ENCODE data around the gene POU5F1.
A peak's percentile ranks its signal among the peaks of the same experiment; 100 is the strongest.

DNA sequence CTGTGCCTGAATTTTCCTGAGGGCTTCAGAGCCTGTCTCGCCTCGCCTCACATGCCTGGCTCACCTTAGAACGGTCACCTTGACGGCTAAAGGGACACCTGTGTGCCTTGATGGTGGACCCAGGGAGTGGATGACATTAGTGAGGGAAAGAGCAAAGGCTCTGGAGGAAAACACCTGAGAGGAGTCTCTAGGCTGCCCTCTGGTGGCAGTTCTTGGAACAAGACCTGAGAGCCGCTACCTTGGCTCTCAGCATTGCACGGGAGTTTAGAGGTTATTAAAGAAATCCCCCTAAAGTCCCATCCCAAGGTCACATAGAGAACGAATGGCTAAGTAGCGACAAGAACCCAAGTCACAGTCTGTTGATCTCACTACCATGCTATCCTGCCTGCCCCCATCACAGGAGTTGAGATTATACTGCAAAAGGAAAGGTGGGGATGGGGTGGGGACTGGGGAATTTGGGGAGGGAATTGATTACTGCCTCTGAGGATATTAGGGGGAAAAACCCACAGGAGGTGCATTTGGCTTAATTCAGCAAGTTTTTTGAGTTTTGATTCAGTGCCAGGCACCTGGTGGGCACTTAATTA, 42.3 kb downstream of the POU5F1 start:
- TF ChIP-seq CTCF (IDR thresholded peaks at IDR 0.05): peak; percentile 95
- no peak for TF ChIP-seq POLR2AphosphoS5 (IDR thresholded peaks at IDR 0.05; ENCODE audit: low read depth, low read length)
- TF ChIP-seq, protein P1, sequence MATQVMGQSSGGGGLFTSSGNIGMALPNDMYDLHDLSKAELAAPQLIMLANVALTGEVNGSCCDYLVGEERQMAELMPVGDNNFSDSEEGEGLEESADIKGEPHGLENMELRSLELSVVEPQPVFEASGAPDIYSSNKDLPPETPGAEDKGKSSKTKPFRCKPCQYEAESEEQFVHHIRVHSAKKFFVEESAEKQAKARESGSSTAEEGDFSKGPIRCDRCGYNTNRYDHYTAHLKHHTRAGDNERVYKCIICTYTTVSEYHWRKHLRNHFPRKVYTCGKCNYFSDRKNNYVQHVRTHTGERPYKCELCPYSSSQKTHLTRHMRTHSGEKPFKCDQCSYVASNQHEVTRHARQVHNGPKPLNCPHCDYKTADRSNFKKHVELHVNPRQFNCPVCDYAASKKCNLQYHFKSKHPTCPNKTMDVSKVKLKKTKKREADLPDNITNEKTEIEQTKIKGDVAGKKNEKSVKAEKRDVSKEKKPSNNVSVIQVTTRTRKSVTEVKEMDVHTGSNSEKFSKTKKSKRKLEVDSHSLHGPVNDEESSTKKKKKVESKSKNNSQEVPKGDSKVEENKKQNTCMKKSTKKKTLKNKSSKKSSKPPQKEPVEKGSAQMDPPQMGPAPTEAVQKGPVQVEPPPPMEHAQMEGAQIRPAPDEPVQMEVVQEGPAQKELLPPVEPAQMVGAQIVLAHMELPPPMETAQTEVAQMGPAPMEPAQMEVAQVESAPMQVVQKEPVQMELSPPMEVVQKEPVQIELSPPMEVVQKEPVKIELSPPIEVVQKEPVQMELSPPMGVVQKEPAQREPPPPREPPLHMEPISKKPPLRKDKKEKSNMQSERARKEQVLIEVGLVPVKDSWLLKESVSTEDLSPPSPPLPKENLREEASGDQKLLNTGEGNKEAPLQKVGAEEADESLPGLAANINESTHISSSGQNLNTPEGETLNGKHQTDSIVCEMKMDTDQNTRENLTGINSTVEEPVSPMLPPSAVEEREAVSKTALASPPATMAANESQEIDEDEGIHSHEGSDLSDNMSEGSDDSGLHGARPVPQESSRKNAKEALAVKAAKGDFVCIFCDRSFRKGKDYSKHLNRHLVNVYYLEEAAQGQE (IDR thresholded peaks at IDR 0.05; ENCODE audit: insufficient read depth in 1 of 2, low read depth in 2 of 2, low read length in 1 of 2): no peak
- no peak for TF ChIP-seq SIN3A (IDR thresholded peaks at IDR 0.05; ENCODE audit: borderline replicate concordance, insufficient read depth, low read depth, low read length)
- TF ChIP-seq TCF7L2 (IDR thresholded peaks at IDR 0.05; ENCODE audit: low read depth, low read length): no peak

Data from Panc1 (cell line).